ENCODE data around the gene IRX2.

GRCh38 chr5:2699231-2699630, 52.2 kb downstream of the IRX2 start:
- no peak for TF ChIP-seq CTCF (conservative IDR thresholded peaks at IDR 0.05; ENCODE audit: low read depth, low read length)
- no peak for TF ChIP-seq EZH2 (IDR thresholded peaks at IDR 0.05; ENCODE audit: borderline replicate concordance, low read depth, low read length, poor library complexity, severe bottlenecking)

All from A673 (cell line).